H1 (cell line): ENCODE data around the gene TRIB2. TPM values are rescaled to one million over a fixed set of nuclear protein-coding genes. Genes with fewer than 3 reads are reported as not detected.

Experiments
- CTCF ChIA-PET: fragments of 300-600 bp; sonication (Branson Sonifier 250); formaldehyde crosslinking; loops from one replicate; lab custom pipeline; 2021; ENCODE audit not compliant: partially characterized antibody; lab: Charles Lee
- POLR2A ChIA-PET: fragments of 300-600 bp; sonication (Branson Sonifier 250); formaldehyde crosslinking; loops from one replicate; lab custom pipeline; 2021; ENCODE audit warnings: inconsistent platforms; ENCODE audit not compliant: partially characterized antibody; lab: Charles Lee
- DNase-seq, 2 experiments: peaks; one replicate each; pipeline versions ENCODE4 v3.0.0 to v3.0.0-alpha.2; 2010 to 2022; ENCODE audit warnings: low spot score in 2 of 2, low read depth in 1 of 2, mixed read lengths in 1 of 2
- FAIRE-seq: peaks from 2 replicates; lab custom pipeline; 2011; peaks lifted over from hg19 to GRCh38; lab: Jason Lieb, UNC
- H2AFZ ChIP-seq: 2 replicates; pipeline ENCODE4 v1.8.1; 2012; ENCODE audit warnings: low read length, inconsistent platforms
- H2AK5ac ChIP-seq: 2 replicates; pipeline ENCODE4 v1.6.1; 2013; ENCODE audit warnings: low read depth, low read length
- H2BK120ac ChIP-seq: replicated peaks from 2 replicates; pipeline ENCODE3; 2013; ENCODE audit warnings: low read depth, low read length, inconsistent platforms
- H2BK12ac ChIP-seq: 2 replicates; pipeline ENCODE4 v1.6.1; 2013; ENCODE audit warnings: low read depth, low read length
- H2BK15ac ChIP-seq: 2 replicates; pipeline ENCODE4 v1.6.1; 2013; ENCODE audit warnings: low read length
- H2BK20ac ChIP-seq: 2 replicates; pipeline ENCODE4 v1.6.1; 2013; ENCODE audit warnings: low read length
- H2BK5ac ChIP-seq: 2 replicates; pipeline ENCODE4 v1.6.1; 2013; ENCODE audit warnings: low read depth, low read length
- H3K14ac ChIP-seq: 2 replicates; pipeline ENCODE4 v1.6.1; 2013; ENCODE audit warnings: inconsistent platforms; ENCODE audit not compliant: insufficient read length
- H3K18ac ChIP-seq: 2 replicates; pipeline ENCODE4 v1.6.1; 2013; ENCODE audit warnings: low read length; ENCODE audit errors: extremely low read depth
- H3K23ac ChIP-seq: 2 replicates; pipeline ENCODE4 v1.6.1; 2013; ENCODE audit warnings: inconsistent platforms; ENCODE audit not compliant: insufficient read length
- H3K23me2 ChIP-seq: 2 replicates; pipeline ENCODE4 v1.6.1; 2013; ENCODE audit warnings: low read depth, low read length
- H3K27ac ChIP-seq: 2 replicates; pipeline ENCODE4 v1.6.1; 2011; ENCODE audit warnings: low read depth, low read length, inconsistent platforms
- H3K27me3 ChIP-seq, 4 experiments: replicated peaks in 1 of 4; 1 replicate in 1 of 4; 2 replicates in 3 of 4; pipeline versions ENCODE4 v1.6.1 to v1.8.1; 2011 to 2013; ENCODE audit warnings: low read length in 3 of 4, mild to moderate bottlenecking in 3 of 4, inconsistent platforms in 2 of 4, mixed read lengths in 2 of 4, moderate library complexity in 1 of 4; ENCODE audit not compliant: control insufficient read depth in 3 of 4, insufficient read depth in 3 of 4; ENCODE audit errors: extremely low read depth in 1 of 4
- H3K36me3 ChIP-seq, 4 experiments: 2 replicates each; pipeline versions ENCODE4 v1.6.1 to v1.8.1; 2011 to 2013; ENCODE audit warnings: mild to moderate bottlenecking in 4 of 4, low read length in 3 of 4, moderate library complexity in 2 of 4, control low read depth in 1 of 4, inconsistent platforms in 1 of 4; ENCODE audit not compliant: insufficient read depth in 4 of 4, control insufficient read depth in 2 of 4
- H3K4ac ChIP-seq: replicated peaks from 2 replicates; pipeline ENCODE3; 2013; ENCODE audit warnings: low read length, low read depth, mixed read lengths, inconsistent platforms; ENCODE audit not compliant: insufficient read length
- H3K4me1 ChIP-seq, 4 experiments: replicated peaks in 1 of 4; 1 replicate in 1 of 4; 2 replicates in 3 of 4; pipeline versions ENCODE4 v1.6.1 to v1.8.1; 2011 to 2013; ENCODE audit warnings: low read length in 3 of 4, inconsistent platforms in 2 of 4, mixed read lengths in 1 of 4; ENCODE audit not compliant: insufficient read depth in 4 of 4, control insufficient read depth in 3 of 4
- H3K4me2 ChIP-seq, 2 experiments: 2 replicates each; pipeline versions ENCODE4 v1.6.1 to v1.8.1; 2011 to 2013; ENCODE audit warnings: low read depth in 2 of 2, low read length in 2 of 2, control low read depth in 1 of 2, inconsistent platforms in 1 of 2, mild to moderate bottlenecking in 1 of 2; ENCODE audit not compliant: insufficient read depth in 1 of 2
- H3K4me3 ChIP-seq, 4 experiments: fragments of 200-600, 300-600 bp in 1 of 4; sonication (generic), shearing (Covaris generic), sonication (Bioruptor Twin) in 1 of 4; 2 replicates each; pipeline versions ENCODE4 v1.5.1 to v1.8.1; 2011 to 2016; ENCODE audit warnings: low read length in 4 of 4, low read depth in 3 of 4, control low read depth in 2 of 4, inconsistent platforms in 2 of 4, mild to moderate bottlenecking in 2 of 4, mixed read lengths in 1 of 4, moderate library complexity in 1 of 4; ENCODE audit not compliant: insufficient read depth in 2 of 4; ENCODE audit errors: extremely low read depth in 1 of 4
- H3K56ac ChIP-seq: replicated peaks from 2 replicates; pipeline ENCODE3; 2013; ENCODE audit warnings: low read depth, mild to moderate bottlenecking, mixed read lengths, low read length, inconsistent platforms; ENCODE audit not compliant: insufficient read length
- H3K79me1 ChIP-seq: 2 replicates; pipeline ENCODE4 v1.6.1; 2013; ENCODE audit warnings: low read depth, low read length, control low read depth
- H3K79me2 ChIP-seq, 2 experiments: 2 replicates each; pipeline versions ENCODE4 v1.6.1 to v1.8.1; 2012 to 2013; ENCODE audit warnings: low read length in 2 of 2, mild to moderate bottlenecking in 2 of 2, inconsistent platforms in 1 of 2; ENCODE audit not compliant: insufficient read depth in 2 of 2, control insufficient read depth in 1 of 2
- H3K9ac ChIP-seq, 4 experiments: replicated peaks in 1 of 4; 1 replicate in 1 of 4; 2 replicates in 3 of 4; pipeline versions ENCODE4 v1.6.1 to v1.8.1; 2011 to 2013; ENCODE audit warnings: low read depth in 3 of 4, low read length in 3 of 4, control low read depth in 2 of 4, mild to moderate bottlenecking in 2 of 4, moderate library complexity in 2 of 4, inconsistent platforms in 1 of 4; ENCODE audit errors: extremely low read depth in 1 of 4
- H3K9me3 ChIP-seq, 2 experiments: 2 replicates each; pipeline versions ENCODE4 v1.6.1 to v1.8.1; 2012 to 2013; ENCODE audit warnings: mild to moderate bottlenecking in 2 of 2, moderate library complexity in 2 of 2, control low read depth in 1 of 2, inconsistent platforms in 1 of 2, low read depth in 1 of 2, low read length in 1 of 2, mixed read lengths in 1 of 2; ENCODE audit not compliant: insufficient read depth in 2 of 2
- H4K20me1 ChIP-seq, 2 experiments: replicated peaks in 1 of 2; 2 replicates each; pipeline versions ENCODE3 to v1.8.1; 2011 to 2013; ENCODE audit warnings: inconsistent platforms in 2 of 2, low read length in 2 of 2, mild to moderate bottlenecking in 1 of 2; ENCODE audit not compliant: insufficient read depth in 2 of 2, control insufficient read depth in 1 of 2
- H4K5ac ChIP-seq: 2 replicates; pipeline ENCODE4 v1.6.1; 2013; ENCODE audit warnings: low read length, low read depth, mixed read lengths, inconsistent platforms; ENCODE audit not compliant: insufficient read length
- H4K8ac ChIP-seq: 2 replicates; pipeline ENCODE4 v1.8.0; 2013; ENCODE audit warnings: mild to moderate bottlenecking, moderate library complexity, low read length, inconsistent platforms; ENCODE audit not compliant: insufficient read depth; ENCODE audit errors: extremely low read depth
- H4K91ac ChIP-seq: replicated peaks from 2 replicates; pipeline ENCODE3; 2013; ENCODE audit warnings: low read length, mixed read lengths, inconsistent platforms; ENCODE audit not compliant: insufficient read length
- ASH2L ChIP-seq: fragments of 200-600, 300-600 bp; sonication (generic); IDR thresholded peaks from one replicate; pipeline ENCODE4 v1.7.1; 2017; ENCODE audit warnings: low read length
- CBX8 ChIP-seq: fragments of 300-800, 300-1000 bp; sonication (generic); IDR thresholded peaks from 2 replicates; pipeline ENCODE4 v1.7.1; 2016; ENCODE audit warnings: low read depth, low read length, borderline replicate concordance
- CHD1 ChIP-seq: IDR thresholded peaks from 2 replicates; pipeline ENCODE4 v1.6.1; 2012; ENCODE audit warnings: low read depth, low read length, improper control_type of control experiment
- EGR1 ChIP-seq: IDR thresholded peaks from 2 replicates; pipeline ENCODE4 v1.6.1; 2011; ENCODE audit warnings: low read depth, low read length, borderline replicate concordance
- GTF2F1 ChIP-seq: IDR thresholded peaks from 2 replicates; pipeline ENCODE4 v1.6.1; 2012; ENCODE audit warnings: low read depth, low read length, improper control_type of control experiment, borderline replicate concordance
- RBBP5 ChIP-seq: IDR thresholded peaks from 2 replicates; pipeline ENCODE4 v1.7.1; 2012; ENCODE audit warnings: low read depth, mild to moderate bottlenecking, inconsistent platforms, low read length, moderate library complexity, borderline replicate concordance
- SP1 ChIP-seq: IDR thresholded peaks from 2 replicates; pipeline ENCODE4 v1.6.1; 2011; ENCODE audit warnings: low read depth, low read length
- YY1 ChIP-seq: IDR thresholded peaks from 2 replicates; pipeline ENCODE4 v1.6.1; 2011; ENCODE audit warnings: low read depth, mild to moderate bottlenecking, low read length
- WGBS, 2 experiments: shearing (Covaris generic) in 1 of 2; methylation state at CpG; one replicate each; pipeline versions ENCODE4 v1.1.6 to v1.1.7; 2013 to 2015; ENCODE audit warnings: low lambda C conversion rate in 2 of 2, mixed read lengths in 2 of 2, inconsistent platforms in 1 of 2, low coverage in 1 of 2, missing lambda C conversion rate in 1 of 2; ENCODE audit not compliant: insufficient replicate concordance in 2 of 2, insufficient coverage in 1 of 2, insufficient read length in 1 of 2; ENCODE audit errors: extremely low coverage in 1 of 2, missing lambda C conversion rate in 1 of 2; 5-methylcytosine and 5-hydroxymethylcytosine counted together
- polyA plus RNA-seq, 7 experiments: library from polyadenylated mRNA; depleted of rRNA in 3 of 7; stranded (reverse) in 5 of 7; unstranded in 2 of 7; fragments of >200 nt in 5 of 7; fragments of 200-250 nt in 2 of 7; gene quantifications; 1 replicate in 5 of 7; 2 replicates in 1 of 7; 4 replicates in 1 of 7; pipeline versions ENCODE4 v1.2.1 to v1.2.3, GENCODE V29; 2011 to 2013; ENCODE audit warnings: missing spikeins in 2 of 7, mixed read lengths in 2 of 7
- total RNA-seq: library from RNA; stranded (reverse); fragmentation: NEBNext Ultra II Directional; extraction: Animal tissue kit (Norgen Biotek cat#: 25700); gene quantifications from 2 replicates; pipeline ENCODE4 v1.2.1, GENCODE V29; 2021

The TRIB2 gene
- total and polyA plus RNA-seq, 2 of the 8 experiments (the other 6 are each of a cell fraction or from before 2014, with no cell fraction given), result 40.8 to 57.0 TPM

DNA sequence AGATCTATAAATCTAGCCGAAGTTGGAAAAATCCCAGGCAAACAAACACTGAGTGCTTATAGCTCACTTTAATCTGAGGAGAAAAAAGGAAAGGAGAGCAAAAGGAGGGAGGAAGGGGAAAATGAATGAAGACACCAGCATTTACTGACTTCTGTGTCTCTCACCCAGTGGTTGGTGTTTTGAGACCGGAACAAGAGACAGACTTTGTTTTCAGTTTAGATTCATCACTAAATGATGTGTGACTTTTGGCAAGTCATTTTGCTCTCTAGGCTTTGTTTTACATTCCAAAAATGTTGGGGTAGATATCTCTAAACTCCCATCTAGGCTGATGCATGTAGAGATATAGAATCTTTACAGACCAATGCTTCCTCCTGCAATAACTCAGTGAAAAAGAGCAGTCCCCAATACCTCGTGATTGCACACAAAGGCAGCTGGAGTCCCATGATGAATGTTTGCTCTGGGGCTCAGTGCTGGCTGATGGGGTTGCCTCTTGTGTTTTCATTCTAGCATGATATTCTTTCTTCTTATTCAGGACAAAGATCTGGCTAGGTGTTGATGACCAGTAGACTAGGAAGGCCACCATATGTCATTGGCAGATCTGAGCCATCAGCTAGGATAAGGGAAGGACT is 51.4 kb downstream of the TRIB2 start:
- Histone ChIP-seq H3K14ac (no peak overlapping the region), H2AK5ac (no peak overlapping the region), H2BK15ac (no peak overlapping the region), H2AFZ (no peak overlapping the region), H2BK120ac (no peak overlapping the region)
- TF ChIP-seq EGR1 (no peak), CHD1 (no peak), SP1 (no peak), ASH2L (no peak), RBBP5 (no peak), YY1 (no peak), CBX8 (no peak), GTF2F1 (no peak)
- TF ChIP-seq, all 59 proteins: peak for 0
- H3K9me3 ChIP-seq, result no peaks in the 10 kb centered on the region
- ChIA-PET CTCF (interaction anchor here (1.1 kb wide), 1 partner anchor 233 kb away, joined by 3 read pairs; no protein-coding TSS in a partner anchor), POLR2A (no interaction called here)
- no peak overlapping the region for H3K18ac ChIP-seq
- peaks cover 1 to 11% (median 7%) of the 10 kb centered on the region in 4 experiments; a peak in 5 of 7 replicates for H3K4me1 ChIP-seq
- H3K4ac ChIP-seq, result no peak overlapping the region
- no peaks in the 10 kb centered on the region for H3K23me2 ChIP-seq
- H3K23ac ChIP-seq, result no peak overlapping the region
- peak overlapping the region; percentile 8 for H4K91ac ChIP-seq
- H3K4me3 ChIP-seq, result no peak overlapping the region
- H4K20me1 ChIP-seq, result no peaks in the 10 kb centered on the region
- DNase-seq (no peak), FAIRE-seq (no peak)
- H3K4me2 ChIP-seq, result no peak overlapping the region
- H3K36me3 ChIP-seq, result no peaks in the 10 kb centered on the region
- H2BK5ac ChIP-seq, result no peak overlapping the region
- no peak overlapping the region; the same call in 1 of the 2 replicates for H2BK12ac ChIP-seq
- H3K27me3 ChIP-seq, result peaks cover 0 to 3% (median 1%) of the 10 kb centered on the region in 4 experiments; a peak in 4 of 7 replicates
- no peak overlapping the region; the same call in 1 of the 2 replicates for H2BK20ac ChIP-seq
- WGBS, 2 experiments, result 81% methylated on average over 3 of the region's 3 CpGs; no CpG with 5 or more reads in 1 of the 2 experiments
- H3K9ac ChIP-seq, result no peak overlapping the region
- H3K79me2 ChIP-seq, result no peaks in the 10 kb centered on the region
- no peak overlapping the region for H4K5ac ChIP-seq
- H4K8ac ChIP-seq, result no peak overlapping the region
- H3K56ac ChIP-seq, result no peak overlapping the region
- no peak overlapping the region for H3K27ac ChIP-seq
- H3K79me1 ChIP-seq, result no peaks in the 10 kb centered on the region
